Bronchial smooth muscle cell (primary cell): Measurements from ENCODE around the gene OSBP. TPM values are rescaled to one million over a fixed set of nuclear protein-coding genes. Genes with fewer than 3 reads are reported as not detected.

Experiments used
- total RNA-seq: library from RNA; depleted of rRNA; stranded (reverse); fragments of >200 nt; gene quantifications from 2 replicates; pipeline ENCODE4 v1.2.1, GENCODE V29; 2014

The OSBP gene
- total RNA-seq = 24.7 and 38.6 TPM in 2 replicates

GRCh38 chr11:59615637-59616395 is at the start of gene OSBP:
OSBP (minus strand) TSS chr11:59615774; CDS start chr11:59615664, 110 bp downstream.

Other genes starting within 250 kb of the OSBP start
- under 0.01 TPM in 1 of 2 replicates, not detected in the other for gene OR5A2, start 189.4 kb downstream of the OSBP start, total RNA-seq
- not detected in 2 replicates for gene OR5A1, start 179.3 kb downstream of the OSBP start, total RNA-seq
- not detected in 2 replicates for gene OR4D6, start 158.8 kb downstream of the OSBP start, total RNA-seq
- not detected in 2 replicates for gene OR4D10, start 142.5 kb downstream of the OSBP start, total RNA-seq
- not detected in 2 replicates for gene OR4D11, start 112.2 kb downstream of the OSBP start, total RNA-seq
- gene OR4D9, start 104.2 kb downstream of the OSBP start, total RNA-seq = not detected in 2 replicates
- gene PATL1, start 53.3 kb upstream of the OSBP start, total RNA-seq = 4.2 and 4.6 TPM in 2 replicates
- not detected in 2 replicates for gene OR10V1, start 98.1 kb upstream of the OSBP start, total RNA-seq
- gene STX3, start 139.6 kb upstream of the OSBP start, total RNA-seq = 12.8 and 19.5 TPM in 2 replicates
- gene MRPL16, start 195.0 kb upstream of the OSBP start, total RNA-seq = 40.8 and 47.0 TPM in 2 replicates
- gene CBLIF, start 229.7 kb upstream of the OSBP start, total RNA-seq = not detected in 2 replicates